ENCODE measurements around the gene CAPZA1.

The CAPZA1 gene

GRCh38 chr1:112702420-112703261, 83.0 kb downstream of the CAPZA1 start:
- DNase-seq = no peak

GRCh38 chr1:112703706-112704105, 84.1 kb downstream of the CAPZA1 start:
- no peak for DNase-seq

GRCh38 chr1:112704391-112704933, 84.8 kb downstream of the CAPZA1 start:
- no peak for DNase-seq

- peak; percentile 72 for DNase-seq
Observed at GRCh38 chr1:112704934-112705627, 85.4 kb downstream of the CAPZA1 start.

GRCh38 chr1:112706505-112707220, 87.0 kb downstream of the CAPZA1 start, which contains the start of gene RHOC:
RHOC (minus strand) TSS chr1:112707127; CDS start chr1:112703799, 3,328 bp downstream.
- DNase-seq = peak; percentile 55

- peak; percentile 64 for DNase-seq
Observed at GRCh38 chr1:112707221-112708001, 87.8 kb downstream of the CAPZA1 start.

- DNase-seq = no peak
Observed at GRCh38 chr1:112708002-112708448, 88.4 kb downstream of the CAPZA1 start.

GRCh38 chr1:112708489-112708888, 88.9 kb downstream of the CAPZA1 start:
- DNase-seq = no peak

- DNase-seq = no peak
Observed at GRCh38 chr1:112710159-112710558, 90.5 kb downstream of the CAPZA1 start.

GRCh38 chr1:112710586-112710985, 91.0 kb downstream of the CAPZA1 start:
- DNase-seq = no peak

- DNase-seq = no peak
Observed at GRCh38 chr1:112711041-112711440, 91.4 kb downstream of the CAPZA1 start.

- no peak for DNase-seq
Observed at GRCh38 chr1:112711670-112712069, 92.0 kb downstream of the CAPZA1 start.

- DNase-seq = no peak
Observed at GRCh38 chr1:112712191-112712590, 92.6 kb downstream of the CAPZA1 start.

GRCh38 chr1:112712701-112713128, 93.1 kb downstream of the CAPZA1 start:
- DNase-seq = no peak

GRCh38 chr1:112713466-112714312, 94.1 kb downstream of the CAPZA1 start:
- DNase-seq = no peak

GRCh38 chr1:112714313-112715263, 95.0 kb downstream of the CAPZA1 start:
- no peak for DNase-seq

- DNase-seq = peak; percentile 45
Observed at GRCh38 chr1:112715264-112716053, 95.8 kb downstream of the CAPZA1 start, which contains the start of gene PPM1J. PPM1J (minus strand) TSS chr1:112715332; CDS start chr1:112715301, 31 bp downstream.

GRCh38 chr1:112716133-112716720, 96.6 kb downstream of the CAPZA1 start:
- peak; percentile 46 for DNase-seq
